ENCODE results near the gene SPTBN4.
"Not testable (repeated sequence)": the region's sequence is repeated elsewhere in the genome, so short reads cannot be mapped to it uniquely, and the experiment has no call there.

Gene SPTBN4

DNA sequence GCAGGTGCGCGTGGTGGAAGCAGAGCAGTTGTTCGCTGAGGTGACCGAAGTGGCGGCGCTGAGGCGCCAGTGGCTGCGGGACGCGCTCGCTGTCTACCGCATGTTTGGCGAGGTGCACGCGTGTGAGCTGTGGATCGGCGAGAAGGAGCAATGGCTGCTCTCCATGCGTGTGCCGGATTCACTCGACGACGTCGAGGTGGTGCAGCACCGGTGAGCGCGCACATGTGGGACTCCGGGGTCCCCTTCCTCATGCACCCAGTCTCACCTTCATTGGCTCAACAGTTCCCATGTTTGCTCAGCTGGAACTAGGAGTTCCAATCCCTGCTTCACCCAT lies 46.5 kb downstream of the SPTBN4 start:
- no peak for DNase-seq (ENCODE audit: insufficient read length)
- FAIRE-seq = no peak
- no peak for TF ChIP-seq POLR2AphosphoS5 (IDR thresholded peaks at IDR 0.05; ENCODE audit: low read depth, low read length)
- TF ChIP-seq TAF1 (IDR thresholded peaks at IDR 0.05; ENCODE audit: borderline replicate concordance, low read depth, low read length) = no peak
- no peak for TF ChIP-seq POLR2A (IDR thresholded peaks at IDR 0.05; ENCODE audit: low read depth, low read length)

GRCh38 chr19:40513741-40514315 lies 47.0 kb downstream of the SPTBN4 start:
- TF ChIP-seq TAF1 (IDR thresholded peaks at IDR 0.05; ENCODE audit: borderline replicate concordance, low read depth, low read length) (no peak), POLR2AphosphoS5 (IDR thresholded peaks at IDR 0.05; ENCODE audit: low read depth, low read length) (no peak), POLR2A (IDR thresholded peaks at IDR 0.05; ENCODE audit: low read depth, low read length) (no peak)
- FAIRE-seq (no peak), DNase-seq (ENCODE audit: insufficient read length) (no peak)

DNA sequence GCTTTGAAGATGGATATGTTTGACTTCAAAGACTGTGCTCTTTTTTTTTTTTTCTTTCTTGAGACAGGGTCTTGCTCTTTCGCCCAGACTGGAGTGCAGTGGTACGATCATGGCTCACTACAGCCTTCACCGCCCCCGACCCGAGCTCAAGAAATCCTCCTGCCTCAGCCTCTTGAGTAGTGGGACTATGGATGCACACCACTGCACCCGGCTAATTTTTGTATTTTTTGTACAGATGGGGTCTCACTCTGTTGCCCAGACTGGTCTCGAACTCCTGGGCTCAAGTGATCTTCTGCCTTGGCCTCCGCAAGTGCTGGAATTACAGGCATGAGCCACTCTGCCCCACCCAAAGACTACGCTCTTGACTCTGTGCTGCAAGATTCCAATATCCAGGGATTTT lies 50.4 kb downstream of the SPTBN4 start:
- TF ChIP-seq POLR2A (IDR thresholded peaks at IDR 0.05; ENCODE audit: low read depth, low read length) = no peak
- TF ChIP-seq POLR2AphosphoS5 (IDR thresholded peaks at IDR 0.05; ENCODE audit: low read depth, low read length) = no peak
- TF ChIP-seq TAF1 (IDR thresholded peaks at IDR 0.05; ENCODE audit: borderline replicate concordance, low read depth, low read length) = no peak
- FAIRE-seq (no peak), DNase-seq (ENCODE audit: insufficient read length) (no peak)

GRCh38 chr19:40519352-40520322 lies 52.8 kb downstream of the SPTBN4 start:
- no peak for DNase-seq (ENCODE audit: insufficient read length)
- TF ChIP-seq POLR2A (IDR thresholded peaks at IDR 0.05; ENCODE audit: low read depth, low read length) = no peak
- no peak for TF ChIP-seq POLR2AphosphoS5 (IDR thresholded peaks at IDR 0.05; ENCODE audit: low read depth, low read length)
- TF ChIP-seq TAF1 (IDR thresholded peaks at IDR 0.05; ENCODE audit: borderline replicate concordance, low read depth, low read length) = no peak
- no peak for FAIRE-seq

GRCh38 chr19:40521276-40521675 lies 54.5 kb downstream of the SPTBN4 start:
- DNase-seq (ENCODE audit: insufficient read length) = no peak
- no peak for TF ChIP-seq POLR2A (IDR thresholded peaks at IDR 0.05; ENCODE audit: low read depth, low read length)
- TF ChIP-seq POLR2AphosphoS5 (IDR thresholded peaks at IDR 0.05; ENCODE audit: low read depth, low read length) = no peak
- no peak for TF ChIP-seq TAF1 (IDR thresholded peaks at IDR 0.05; ENCODE audit: borderline replicate concordance, low read depth, low read length)
- FAIRE-seq = no peak

GRCh38 chr19:40521900-40522299 lies 55.1 kb downstream of the SPTBN4 start:
- FAIRE-seq = not testable (repeated sequence)

DNA sequence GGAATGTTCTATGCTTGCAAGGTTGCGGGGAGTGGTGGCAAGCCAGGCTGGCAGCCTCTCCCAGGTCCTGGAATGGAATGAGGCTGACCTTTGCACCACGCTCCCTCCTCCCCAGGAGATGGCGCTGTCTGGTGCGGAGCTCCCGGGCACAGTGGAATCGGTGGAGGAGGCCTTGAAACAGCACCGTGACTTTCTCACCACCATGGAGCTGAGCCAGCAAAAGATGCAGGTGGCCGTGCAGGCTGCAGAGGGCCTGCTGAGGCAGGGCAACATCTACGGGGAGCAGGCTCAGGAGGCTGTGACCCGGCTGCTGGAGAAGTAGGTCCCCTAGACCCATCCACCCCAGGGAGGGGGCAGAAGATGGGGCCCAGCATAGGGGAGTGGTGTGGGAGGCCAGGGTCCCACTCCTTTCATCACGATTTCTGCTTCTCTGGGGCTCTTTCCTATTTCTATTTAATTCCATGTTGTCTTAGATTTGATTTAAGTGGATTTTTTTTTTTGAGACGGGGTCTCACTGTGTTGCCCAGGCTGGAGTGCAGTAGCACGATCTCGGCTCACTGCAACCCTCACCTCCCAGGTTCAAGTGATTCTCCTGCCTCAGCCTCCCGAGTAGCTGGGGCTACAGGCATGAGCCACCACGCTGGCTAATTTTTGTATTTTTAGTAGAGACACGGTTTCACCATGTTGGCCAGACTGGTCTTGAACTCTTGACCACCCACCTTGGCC lies 56.7 kb downstream of the SPTBN4 start:
- no peak for FAIRE-seq
- no peak for TF ChIP-seq POLR2A (IDR thresholded peaks at IDR 0.05; ENCODE audit: low read depth, low read length)
- TF ChIP-seq POLR2AphosphoS5 (IDR thresholded peaks at IDR 0.05; ENCODE audit: low read depth, low read length) = no peak
- TF ChIP-seq TAF1 (IDR thresholded peaks at IDR 0.05; ENCODE audit: borderline replicate concordance, low read depth, low read length) = no peak
- DNase-seq (ENCODE audit: insufficient read length) = peak; percentile 48

More at GRCh38 chr19:40521900-40522299, 55.1 kb downstream of the SPTBN4 start:
- not testable (repeated sequence) for DNase-seq (ENCODE audit: insufficient read length)

GRCh38 chr19:40524133-40524549 lies 57.3 kb downstream of the SPTBN4 start:
- DNase-seq (ENCODE audit: insufficient read length) (no peak), FAIRE-seq (no peak)
- no peak for TF ChIP-seq POLR2A (IDR thresholded peaks at IDR 0.05; ENCODE audit: low read depth, low read length)
- no peak for TF ChIP-seq TAF1 (IDR thresholded peaks at IDR 0.05; ENCODE audit: borderline replicate concordance, low read depth, low read length)
- no peak for TF ChIP-seq POLR2AphosphoS5 (IDR thresholded peaks at IDR 0.05; ENCODE audit: low read depth, low read length)

GRCh38 chr19:40524655-40525054 lies 57.9 kb downstream of the SPTBN4 start:
- TF ChIP-seq POLR2A (IDR thresholded peaks at IDR 0.05; ENCODE audit: low read depth, low read length) (no peak), POLR2AphosphoS5 (IDR thresholded peaks at IDR 0.05; ENCODE audit: low read depth, low read length) (no peak)
- DNase-seq (ENCODE audit: insufficient read length) (no peak), FAIRE-seq (no peak)

DNA sequence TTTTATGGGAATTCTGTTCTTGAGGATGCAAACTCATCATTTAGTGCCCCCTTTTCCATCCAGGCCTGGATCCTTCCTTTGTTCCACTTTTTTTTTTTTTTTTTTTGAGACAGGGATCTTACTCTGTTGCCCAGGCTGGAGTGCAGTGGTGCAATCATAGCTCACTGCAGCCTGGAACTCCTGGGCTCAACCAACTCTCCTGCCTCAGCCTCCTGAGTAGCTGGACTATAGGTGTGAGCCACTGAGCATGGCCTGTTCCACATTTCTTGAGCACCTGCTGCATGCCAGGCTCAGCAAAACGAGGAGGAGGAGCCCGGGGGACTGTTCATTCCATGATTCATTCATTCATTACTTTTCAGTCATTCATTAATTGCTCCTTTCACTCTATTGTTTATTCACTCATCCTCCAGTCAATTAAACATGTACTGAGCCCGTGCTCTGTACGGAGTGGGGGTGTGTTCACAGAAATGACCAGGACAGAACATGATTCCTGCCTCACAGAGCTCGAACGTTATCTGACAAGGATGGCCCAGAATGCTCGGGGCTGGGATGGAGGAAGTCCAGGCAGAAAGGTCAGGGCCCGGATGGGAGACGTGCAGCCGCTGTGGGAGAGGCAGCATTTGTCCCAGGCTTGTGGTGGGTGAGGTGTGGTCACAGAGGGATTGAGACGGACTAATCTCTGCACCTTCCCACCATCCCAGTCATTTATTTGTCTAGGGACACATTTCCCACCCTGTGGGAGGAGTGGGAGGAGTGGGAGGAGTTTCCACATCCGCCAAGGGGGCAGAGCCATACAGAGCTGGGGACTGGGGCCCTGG lies 58.6 kb downstream of the SPTBN4 start:
- FAIRE-seq (no peak), DNase-seq (ENCODE audit: insufficient read length) (no peak)
- TF ChIP-seq POLR2AphosphoS5 (IDR thresholded peaks at IDR 0.05; ENCODE audit: low read depth, low read length) (no peak), POLR2A (IDR thresholded peaks at IDR 0.05; ENCODE audit: low read depth, low read length) (no peak), TAF1 (IDR thresholded peaks at IDR 0.05; ENCODE audit: borderline replicate concordance, low read depth, low read length) (no peak)

DNA sequence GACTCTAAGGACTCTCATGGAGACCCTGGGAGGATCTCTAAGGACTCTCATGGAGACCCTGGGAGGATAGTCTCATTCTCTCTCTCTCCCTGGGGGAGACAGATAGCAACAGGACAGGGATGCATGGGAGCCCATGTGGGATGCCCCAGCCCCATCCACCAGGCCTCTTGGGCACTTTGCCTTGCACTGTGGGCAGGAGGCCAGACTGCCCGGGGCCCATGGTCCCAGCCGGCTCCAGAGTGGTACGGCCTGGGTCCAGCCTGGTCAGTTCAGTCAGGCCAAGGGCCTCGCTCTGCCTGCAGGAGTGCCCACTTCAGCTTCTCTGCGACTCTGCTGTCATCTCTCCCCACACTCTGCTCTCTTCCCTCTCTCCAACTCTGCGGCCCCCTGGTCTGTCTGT lies 61.3 kb downstream of the SPTBN4 start:
- DNase-seq (ENCODE audit: insufficient read length) (no peak), FAIRE-seq (no peak)
- TF ChIP-seq POLR2AphosphoS5 (IDR thresholded peaks at IDR 0.05; ENCODE audit: low read depth, low read length) = no peak
